Measurements from ENCODE around the gene PGM1. TPM values are rescaled to one million over a fixed set of nuclear protein-coding genes. Genes with fewer than 3 reads are reported as not detected.

PGM1 gene
- total and polyA plus RNA-seq, 2 of the 4 experiments (the other 2 are of a cell fraction) = 42.6 to 94.5 TPM

DNA sequence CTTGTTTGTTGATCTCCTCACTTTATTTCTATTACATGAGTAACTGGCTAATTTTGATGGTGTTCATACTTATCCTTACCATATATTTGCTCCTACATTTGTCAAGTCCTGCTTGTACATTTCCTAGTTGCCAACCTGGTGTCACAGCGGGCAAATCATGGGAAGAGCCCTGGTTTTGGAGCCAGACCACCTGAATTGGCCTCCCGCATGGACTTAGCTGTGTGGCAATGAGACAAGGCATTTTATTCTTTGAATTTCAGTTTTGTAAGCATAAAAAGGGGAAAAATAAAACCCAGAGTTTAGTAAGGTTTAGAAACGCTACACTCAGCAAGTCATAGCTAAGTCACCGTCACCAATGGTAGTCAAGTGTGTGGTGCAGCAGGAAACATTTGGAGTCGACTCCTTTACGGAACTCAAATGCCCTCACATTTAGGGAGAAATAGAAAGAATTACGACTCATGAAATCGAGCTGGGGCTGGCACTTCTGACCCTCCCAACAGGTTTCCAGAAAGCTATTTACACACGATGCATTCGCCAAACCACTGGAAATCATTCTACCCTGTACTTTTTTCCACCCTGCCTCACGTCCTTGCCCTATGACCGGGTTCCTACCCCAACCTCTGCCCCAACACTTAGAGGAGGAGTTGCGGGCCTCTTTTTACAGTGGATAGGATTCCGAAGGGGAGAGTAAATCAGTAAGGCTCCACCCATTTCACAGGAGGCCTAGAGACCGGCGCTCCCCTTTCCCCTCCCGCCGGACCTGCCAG lies 492 bp upstream of the PGM1 start:
- Histone ChIP-seq H3K23ac (ENCODE audit: low read depth, low read length) (peak overlapping the region; percentile 56; the same call in 1 of the 2 replicates), H4K20me1 (ENCODE audit: insufficient read depth, low read length) (peaks cover 2% of the 10 kb centered on the region; the same call in 1 of the 2 replicates), H2BK15ac (ENCODE audit: low read depth, low read length) (peak overlapping the region; percentile 15; the same call in 1 of the 3 replicates), H3K9me1 (ENCODE audit: insufficient read depth, low read length) (peaks cover 4% of the 10 kb centered on the region), H2BK5ac (ENCODE audit: low read depth, low read length, poor library complexity, severe bottlenecking) (peak overlapping the region; percentile 9), H3K4me1 (ENCODE audit: control insufficient read depth, insufficient read depth, low read length) (peaks cover 4% of the 10 kb centered on the region), H4K8ac (ENCODE audit: low read depth in 2 of 2, low read length in 2 of 2) (peak overlapping the region; percentile 84 to 97), H2AK5ac (ENCODE audit: low read depth, low read length) (no peak overlapping the region), H3K4me3 (ENCODE audit: insufficient read depth, low read depth, low read length) (peak overlapping the region; percentile 85), H3K79me1 (ENCODE audit: low read depth in 1 of 2, low read length in 2 of 2) (peaks cover 25 to 28% of the 10 kb centered on the region in 2 experiments), H2AK9ac (replicated peaks; ENCODE audit: low read depth, low read length, poor library complexity) (peak overlapping the region; percentile 96), H3K9ac (ENCODE audit: low read depth, low read length) (peak overlapping the region; percentile 93), H3K9me3 (ENCODE audit: control insufficient read depth, insufficient read depth, low read length) (no peaks in the 10 kb centered on the region), H4K5ac (ENCODE audit: low read depth, low read length) (peak overlapping the region; percentile 88), H3K4ac (ENCODE audit: low read depth, low read length) (peak overlapping the region; percentile 96), H4K91ac (ENCODE audit: insufficient read depth, low read depth, low read length) (peak overlapping the region; percentile 98), H2BK120ac (ENCODE audit: low read depth, low read length) (peak overlapping the region; percentile 92; the same call in 1 of the 2 replicates), H3K36me3 (ENCODE audit: control insufficient read depth, insufficient read depth, low read length) (no peaks in the 10 kb centered on the region), H3K14ac (replicated peaks; ENCODE audit: low read depth, low read length) (peak overlapping the region; percentile 98; the same call in 1 of the 2 replicates), H3K56ac (ENCODE audit: extremely low read depth, insufficient read depth, low read length) (peak overlapping the region; percentile 29; the same call in 1 of the 2 replicates), H3K27ac (ENCODE audit: insufficient read depth, low read length) (peak overlapping the region; percentile 95), H2AFZ (replicated peaks; ENCODE audit: low read length, poor library complexity) (peak overlapping the region; percentile 99), H2BK20ac (ENCODE audit: low read depth, low read length) (peak overlapping the region; percentile 52), H3K18ac (ENCODE audit: low read depth, low read length) (peak overlapping the region; percentile 65), H3K4me2 (ENCODE audit: low read depth, low read length) (peak overlapping the region; percentile 91), H3K27me3 (ENCODE audit: control insufficient read depth, insufficient read depth, low read length) (no peaks in the 10 kb centered on the region)
- CTCF ChIA-PET = no interaction called here
- BruUV-seq (replicated peaks) = no TSS peak
- POLR2A ChIA-PET (ENCODE audit: unreplicated experiment) = no interaction called here
- 80% methylated on average over 2 of the region's 18 CpGs; no CpG with 5 or more reads in 1 of the 2 experiments for WGBS, 2 experiments (ENCODE audit: extremely low coverage in 2 of 2, insufficient read length in 1 of 2)
- DNase-seq (no peak), ATAC-seq (ENCODE audit: low read depth) (no peak)
- in situ Hi-C loops (cut with MboI; ENCODE audit: low sequenced_read_pairs) = no loop called here
- dilution Hi-C loops (cut with HindIII; ENCODE audit: low sequenced_read_pairs, unreplicated experiment) = no loop called here
- intact Hi-C loops (cut with micrococcal nuclease) = no loop called here
- no peak for TF ChIP-seq MAFK (IDR thresholded peaks at IDR 0.05; ENCODE audit: low read depth, low read length)
- no peak for TF ChIP-seq NFE2L2 (IDR thresholded peaks at IDR 0.05; ENCODE audit: low read depth, low read length)
- no peak for TF ChIP-seq MXI1 (IDR thresholded peaks at IDR 0.05; ENCODE audit: borderline replicate concordance, low read depth, low read length)
- TF ChIP-seq POLR2A (IDR thresholded peaks at IDR 0.05; ENCODE audit: low read depth, low read length) = no peak
- TF ChIP-seq CEBPB (IDR thresholded peaks at IDR 0.05; ENCODE audit: low read depth, low read length) = no peak
- TF ChIP-seq FOS (IDR thresholded peaks at IDR 0.05; ENCODE audit: low read depth, low read length) = no peak
- TF ChIP-seq ELK1 (IDR thresholded peaks at IDR 0.05; ENCODE audit: borderline replicate concordance, low read depth, low read length) = no peak
- TF ChIP-seq SMC3 (IDR thresholded peaks at IDR 0.05; ENCODE audit: low read depth, low read length) = no peak
- TF ChIP-seq, protein P1, sequence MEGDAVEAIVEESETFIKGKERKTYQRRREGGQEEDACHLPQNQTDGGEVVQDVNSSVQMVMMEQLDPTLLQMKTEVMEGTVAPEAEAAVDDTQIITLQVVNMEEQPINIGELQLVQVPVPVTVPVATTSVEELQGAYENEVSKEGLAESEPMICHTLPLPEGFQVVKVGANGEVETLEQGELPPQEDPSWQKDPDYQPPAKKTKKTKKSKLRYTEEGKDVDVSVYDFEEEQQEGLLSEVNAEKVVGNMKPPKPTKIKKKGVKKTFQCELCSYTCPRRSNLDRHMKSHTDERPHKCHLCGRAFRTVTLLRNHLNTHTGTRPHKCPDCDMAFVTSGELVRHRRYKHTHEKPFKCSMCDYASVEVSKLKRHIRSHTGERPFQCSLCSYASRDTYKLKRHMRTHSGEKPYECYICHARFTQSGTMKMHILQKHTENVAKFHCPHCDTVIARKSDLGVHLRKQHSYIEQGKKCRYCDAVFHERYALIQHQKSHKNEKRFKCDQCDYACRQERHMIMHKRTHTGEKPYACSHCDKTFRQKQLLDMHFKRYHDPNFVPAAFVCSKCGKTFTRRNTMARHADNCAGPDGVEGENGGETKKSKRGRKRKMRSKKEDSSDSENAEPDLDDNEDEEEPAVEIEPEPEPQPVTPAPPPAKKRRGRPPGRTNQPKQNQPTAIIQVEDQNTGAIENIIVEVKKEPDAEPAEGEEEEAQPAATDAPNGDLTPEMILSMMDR (conservative IDR thresholded peaks at IDR 0.05; ENCODE audit: low read depth, low read length) = no peak
- TF ChIP-seq MAZ (IDR thresholded peaks at IDR 0.05; ENCODE audit: borderline replicate concordance, low read depth, low read length) = no peak
- no peak for TF ChIP-seq USF2 (IDR thresholded peaks at IDR 0.05; ENCODE audit: low read depth, low read length)
- TF ChIP-seq RFX5 (IDR thresholded peaks at IDR 0.05; ENCODE audit: low read depth, low read length) = no peak
- no peak for TF ChIP-seq BHLHE40 (IDR thresholded peaks at IDR 0.05; ENCODE audit: low read depth, low read length)
- no peak for TF ChIP-seq RCOR1 (IDR thresholded peaks at IDR 0.05; ENCODE audit: insufficient replicate concordance, low read length)

All from IMR-90 (cell line).